ENCODE measurements around the gene GPR162.

Gene GPR162

GRCh38 chr12:6782119-6782518, 39.5 kb upstream of the GPR162 start:
- Mint-ChIP-seq H3K36me3 (ENCODE audit: low read depth) (peaks cover 17% of the 10 kb centered on the region), H3K9me3 (no peaks in the 10 kb centered on the region), H3K27me3 (peaks cover 2% of the 10 kb centered on the region), H3K4me3 (peak overlapping the region; percentile 77), H3K4me1 (peaks cover 90% of the 10 kb centered on the region), H3K27ac (peak overlapping the region; percentile 68)
- no peak for DNase-seq
- ATAC-seq, result no peak

- peaks cover 83% of the 10 kb centered on the region for H3K4me1 Mint-ChIP-seq
- H3K36me3 Mint-ChIP-seq (ENCODE audit: low read depth), result peaks cover 9% of the 10 kb centered on the region
- DNase-seq (no peak), ATAC-seq (no peak)
- peaks cover 2% of the 10 kb centered on the region for H3K27me3 Mint-ChIP-seq
- H3K4me3 Mint-ChIP-seq, result peak overlapping the region; percentile 50
- no peaks in the 10 kb centered on the region for H3K9me3 Mint-ChIP-seq
- no peak overlapping the region for H3K27ac Mint-ChIP-seq
Observed at GRCh38 chr12:6782850-6783566, 38.6 kb upstream of the GPR162 start.

- no peaks in the 10 kb centered on the region for H3K27me3 Mint-ChIP-seq
- DNase-seq, result no peak
- peaks cover 82% of the 10 kb centered on the region for H3K4me1 Mint-ChIP-seq
- no peak for ATAC-seq
- peaks cover under 1% of the 10 kb centered on the region for H3K36me3 Mint-ChIP-seq (ENCODE audit: low read depth)
- peak overlapping the region; percentile 42 for H3K4me3 Mint-ChIP-seq
- H3K9me3 Mint-ChIP-seq, result no peaks in the 10 kb centered on the region
- no peak overlapping the region for H3K27ac Mint-ChIP-seq
Observed at GRCh38 chr12:6783828-6784227, 37.8 kb upstream of the GPR162 start.

- ATAC-seq (no peak), DNase-seq (no peak)
- H3K4me3 Mint-ChIP-seq, result no peak overlapping the region
- H3K27ac Mint-ChIP-seq, result no peak overlapping the region
- no peaks in the 10 kb centered on the region for H3K36me3 Mint-ChIP-seq (ENCODE audit: low read depth)
- no peaks in the 10 kb centered on the region for H3K27me3 Mint-ChIP-seq
- no peaks in the 10 kb centered on the region for H3K9me3 Mint-ChIP-seq
- H3K4me1 Mint-ChIP-seq, result peaks cover 82% of the 10 kb centered on the region
Observed at GRCh38 chr12:6784296-6784695, 37.3 kb upstream of the GPR162 start.

- Mint-ChIP-seq H3K9me3 (no peaks in the 10 kb centered on the region), H3K27me3 (no peaks in the 10 kb centered on the region), H3K27ac (no peak overlapping the region), H3K4me3 (no peak overlapping the region), H3K4me1 (peaks cover 82% of the 10 kb centered on the region), H3K36me3 (ENCODE audit: low read depth) (no peaks in the 10 kb centered on the region)
- DNase-seq (no peak), ATAC-seq (no peak)
Observed at GRCh38 chr12:6784761-6785160, 36.9 kb upstream of the GPR162 start.

GRCh38 chr12:6786416-6787094, 35.1 kb upstream of the GPR162 start:
- Mint-ChIP-seq H3K27me3 (no peaks in the 10 kb centered on the region), H3K4me1 (peaks cover 78% of the 10 kb centered on the region), H3K9me3 (no peaks in the 10 kb centered on the region), H3K27ac (no peak overlapping the region), H3K36me3 (ENCODE audit: low read depth) (no peaks in the 10 kb centered on the region), H3K4me3 (no peak overlapping the region)
- ATAC-seq, result no peak
- no peak for DNase-seq

GRCh38 chr12:6787309-6787708, 34.3 kb upstream of the GPR162 start:
- H3K4me3 Mint-ChIP-seq, result no peak overlapping the region

GRCh38 chr12:6788972-6789924, 32.4 kb upstream of the GPR162 start, which contains the start of gene CD4:
TSS of gene CD4 (plus strand) at chr12:6789528. CDS start at chr12:6800139, 10,611 bp downstream.
- Mint-ChIP-seq H3K27ac (peak within 1 kb of the TSS; percentile 29), H3K4me1 (peaks cover 72% of the 10 kb centered on the region)

More at GRCh38 chr12:6787309-6787708, 34.3 kb upstream of the GPR162 start:
- peaks cover 2% of the 10 kb centered on the region for H3K27me3 Mint-ChIP-seq
- H3K9me3 Mint-ChIP-seq, result no peaks in the 10 kb centered on the region
- no peak for DNase-seq
- no peak for ATAC-seq
- H3K4me1 Mint-ChIP-seq, result peaks cover 79% of the 10 kb centered on the region
- H3K36me3 Mint-ChIP-seq (ENCODE audit: low read depth), result no peaks in the 10 kb centered on the region
- H3K27ac Mint-ChIP-seq, result no peak overlapping the region

GRCh38 chr12:6790496-6791150, 31.0 kb upstream of the GPR162 start:
- H3K4me3 Mint-ChIP-seq, result peak overlapping the region; percentile 70
- H3K4me1 Mint-ChIP-seq, result peaks cover 60% of the 10 kb centered on the region
- H3K27ac Mint-ChIP-seq, result no peak overlapping the region
- no peak for DNase-seq
- peaks cover 5% of the 10 kb centered on the region for H3K27me3 Mint-ChIP-seq
- no peak for ATAC-seq
- no peaks in the 10 kb centered on the region for H3K36me3 Mint-ChIP-seq (ENCODE audit: low read depth)
- no peaks in the 10 kb centered on the region for H3K9me3 Mint-ChIP-seq

More at GRCh38 chr12:6788972-6789924, 32.4 kb upstream of the GPR162 start, which contains the start of gene CD4:
- H3K9me3 Mint-ChIP-seq, result no peaks in the 10 kb centered on the region
- H3K27me3 Mint-ChIP-seq, result peaks cover 5% of the 10 kb centered on the region
- no peaks in the 10 kb centered on the region for H3K36me3 Mint-ChIP-seq (ENCODE audit: low read depth)
- H3K4me3 Mint-ChIP-seq, result peak within 1 kb of the TSS; percentile 70
- DNase-seq (peak; percentile 66), ATAC-seq (peak; percentile 71)

- H3K4me3 Mint-ChIP-seq, result peak overlapping the region; percentile 55
- H3K27ac Mint-ChIP-seq, result peak overlapping the region; percentile 58
- H3K27me3 Mint-ChIP-seq, result peaks cover 9% of the 10 kb centered on the region
- H3K4me1 Mint-ChIP-seq, result peaks cover 49% of the 10 kb centered on the region
- ATAC-seq (peak; percentile 55), DNase-seq (peak; percentile 42)
- no peaks in the 10 kb centered on the region for H3K9me3 Mint-ChIP-seq
- no peaks in the 10 kb centered on the region for H3K36me3 Mint-ChIP-seq (ENCODE audit: low read depth)
Observed at GRCh38 chr12:6791931-6792520, 29.6 kb upstream of the GPR162 start.

GRCh38 chr12:6792522-6793201, 29.0 kb upstream of the GPR162 start:
- H3K27me3 Mint-ChIP-seq, result peaks cover 13% of the 10 kb centered on the region
- peak overlapping the region; percentile 58 for H3K27ac Mint-ChIP-seq
- no peaks in the 10 kb centered on the region for H3K9me3 Mint-ChIP-seq
- peaks cover 45% of the 10 kb centered on the region for H3K4me1 Mint-ChIP-seq
- H3K4me3 Mint-ChIP-seq, result peak overlapping the region; percentile 55
- DNase-seq (no peak), ATAC-seq (peak; percentile 59)
- no peaks in the 10 kb centered on the region for H3K36me3 Mint-ChIP-seq (ENCODE audit: low read depth)

- Mint-ChIP-seq H3K9me3 (no peaks in the 10 kb centered on the region), H3K4me3 (no peak overlapping the region), H3K27ac (no peak overlapping the region), H3K27me3 (peaks cover 21% of the 10 kb centered on the region), H3K4me1 (peaks cover 28% of the 10 kb centered on the region), H3K36me3 (ENCODE audit: low read depth) (no peaks in the 10 kb centered on the region)
- DNase-seq, result no peak
- no peak for ATAC-seq
Observed at GRCh38 chr12:6795088-6795487, 26.5 kb upstream of the GPR162 start.

GRCh38 chr12:6796576-6796975, 25.0 kb upstream of the GPR162 start:
- DNase-seq, result no peak
- no peak for ATAC-seq

More at GRCh38 chr12:6796576-6796975, 25.0 kb upstream of the GPR162 start:
- H3K27me3 Mint-ChIP-seq, result peaks cover 21% of the 10 kb centered on the region
- no peaks in the 10 kb centered on the region for H3K36me3 Mint-ChIP-seq (ENCODE audit: low read depth)
- no peak overlapping the region for H3K4me3 Mint-ChIP-seq
- H3K4me1 Mint-ChIP-seq, result peaks cover 19% of the 10 kb centered on the region
- no peak overlapping the region for H3K27ac Mint-ChIP-seq
- H3K9me3 Mint-ChIP-seq, result no peaks in the 10 kb centered on the region

Measured in activated naive CD8-positive, alpha-beta T cell treated with anti-CD3 and anti-CD28 coated beads, Interleukin-2, amount 50 U/mL, for 24 hours (primary cell).